Measurements from ENCODE around the gene BLOC1S5. TPM values are rescaled to one million over a fixed set of nuclear protein-coding genes. Genes with fewer than 3 reads are reported as not detected.

Gene BLOC1S5
- total and polyA plus RNA-seq, 2 of the 13 experiments (the other 11 are each of a cell fraction or from before 2014, with no cell fraction given) = 10.5 to 41.5 TPM

DNA sequence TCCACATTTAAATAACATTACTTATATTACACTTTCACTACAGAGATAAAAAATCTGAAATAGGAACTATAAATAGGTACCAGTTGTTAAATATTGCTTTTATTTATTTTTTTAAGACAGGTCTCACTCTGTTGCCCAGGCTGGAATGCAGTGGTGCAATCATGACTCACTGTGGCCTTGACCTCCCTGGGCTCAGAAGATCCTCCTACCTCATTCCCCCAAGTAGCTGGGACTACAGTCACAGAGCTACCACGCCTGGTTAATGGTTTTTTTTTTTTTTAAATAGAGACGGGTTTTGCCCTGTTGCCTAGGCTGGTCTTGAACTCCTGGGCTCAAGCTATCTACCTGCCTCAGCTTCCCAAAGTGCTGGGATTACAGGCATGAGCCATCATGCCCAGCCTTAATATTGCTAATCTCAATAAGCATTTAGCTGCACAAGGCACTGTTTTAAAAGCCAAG, 20.9 kb upstream of the BLOC1S5 start (continued):
- TF ChIP-seq, protein P1, sequence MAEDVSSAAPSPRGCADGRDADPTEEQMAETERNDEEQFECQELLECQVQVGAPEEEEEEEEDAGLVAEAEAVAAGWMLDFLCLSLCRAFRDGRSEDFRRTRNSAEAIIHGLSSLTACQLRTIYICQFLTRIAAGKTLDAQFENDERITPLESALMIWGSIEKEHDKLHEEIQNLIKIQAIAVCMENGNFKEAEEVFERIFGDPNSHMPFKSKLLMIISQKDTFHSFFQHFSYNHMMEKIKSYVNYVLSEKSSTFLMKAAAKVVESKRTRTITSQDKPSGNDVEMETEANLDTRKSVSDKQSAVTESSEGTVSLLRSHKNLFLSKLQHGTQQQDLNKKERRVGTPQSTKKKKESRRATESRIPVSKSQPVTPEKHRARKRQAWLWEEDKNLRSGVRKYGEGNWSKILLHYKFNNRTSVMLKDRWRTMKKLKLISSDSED (CRISPR knock-in tag; IDR thresholded peaks at IDR 0.05) = no peak
- TF ChIP-seq CBX1 (IDR thresholded peaks at IDR 0.05; ENCODE audit: low read depth) (peak; percentile 68), TOPORS (CRISPR knock-in tag; IDR thresholded peaks at IDR 0.05) (no peak), GTF3A (CRISPR knock-in tag; conservative IDR thresholded peaks at IDR 0.05) (no peak), HNRNPL (IDR thresholded peaks at IDR 0.05; ENCODE audit: low read depth, low read length) (no peak), RFX3 (CRISPR knock-in tag; IDR thresholded peaks at IDR 0.05) (no peak), ZBTB20 (CRISPR knock-in tag; IDR thresholded peaks at IDR 0.05; ENCODE audit: borderline replicate concordance, low read depth) (peak; percentile 71; the same call in 1 of the 2 replicates), ERF (CRISPR knock-in tag; IDR thresholded peaks at IDR 0.05) (peak; percentile 83), ZMAT3 (CRISPR knock-in tag; conservative IDR thresholded peaks at IDR 0.05) (0 out of 2 replicates have a peak, but pooled peaks have one; percentile 47), HOXD1 (CRISPR knock-in tag; IDR thresholded peaks at IDR 0.05) (no peak), CBFB (CRISPR knock-in tag; IDR thresholded peaks at IDR 0.05) (peak; percentile 85; the same call in 1 of the 2 replicates), ASH2L (IDR thresholded peaks at IDR 0.05; ENCODE audit: insufficient read length, low read depth, low read length) (peak; percentile 73), ZNF441 (CRISPR knock-in tag; IDR thresholded peaks at IDR 0.05; ENCODE audit: borderline replicate concordance) (no peak), SOX5 (CRISPR knock-in tag; IDR thresholded peaks at IDR 0.05; ENCODE audit: borderline replicate concordance) (peak; percentile 89; the same call in 1 of the 2 replicates), ZNF20 (CRISPR knock-in tag; IDR thresholded peaks at IDR 0.05) (no peak; the same call in 1 of the 2 replicates), ZNF337 (CRISPR knock-in tag; IDR thresholded peaks at IDR 0.05; ENCODE audit: borderline replicate concordance, low read depth) (no peak), ZBTB3 (CRISPR knock-in tag; IDR thresholded peaks at IDR 0.05; ENCODE audit: borderline replicate concordance, low read depth) (0 out of 2 replicates have a peak, but pooled peaks have one; percentile 28), ZNF253 (CRISPR knock-in tag; IDR thresholded peaks at IDR 0.05; ENCODE audit: borderline replicate concordance) (no peak), KLF16 (CRISPR knock-in tag; IDR thresholded peaks at IDR 0.05) (peak in 1 of 2 experiments; percentile 96; a peak in 2 of 4 replicates)
- TF ChIP-seq, protein P2, sequence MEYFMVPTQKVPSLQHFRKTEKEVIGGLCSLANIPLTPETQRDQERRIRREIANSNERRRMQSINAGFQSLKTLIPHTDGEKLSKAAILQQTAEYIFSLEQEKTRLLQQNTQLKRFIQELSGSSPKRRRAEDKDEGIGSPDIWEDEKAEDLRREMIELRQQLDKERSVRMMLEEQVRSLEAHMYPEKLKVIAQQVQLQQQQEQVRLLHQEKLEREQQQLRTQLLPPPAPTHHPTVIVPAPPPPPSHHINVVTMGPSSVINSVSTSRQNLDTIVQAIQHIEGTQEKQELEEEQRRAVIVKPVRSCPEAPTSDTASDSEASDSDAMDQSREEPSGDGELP (IDR thresholded peaks at IDR 0.05; ENCODE audit: borderline replicate concordance, low read depth) = peak; percentile 60; the same call in 1 of the 2 replicates
- TF ChIP-seq, protein P3, sequence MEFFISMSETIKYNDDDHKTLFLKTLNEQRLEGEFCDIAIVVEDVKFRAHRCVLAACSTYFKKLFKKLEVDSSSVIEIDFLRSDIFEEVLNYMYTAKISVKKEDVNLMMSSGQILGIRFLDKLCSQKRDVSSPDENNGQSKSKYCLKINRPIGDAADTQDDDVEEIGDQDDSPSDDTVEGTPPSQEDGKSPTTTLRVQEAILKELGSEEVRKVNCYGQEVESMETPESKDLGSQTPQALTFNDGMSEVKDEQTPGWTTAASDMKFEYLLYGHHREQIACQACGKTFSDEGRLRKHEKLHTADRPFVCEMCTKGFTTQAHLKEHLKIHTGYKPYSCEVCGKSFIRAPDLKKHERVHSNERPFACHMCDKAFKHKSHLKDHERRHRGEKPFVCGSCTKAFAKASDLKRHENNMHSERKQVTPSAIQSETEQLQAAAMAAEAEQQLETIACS (CRISPR knock-in tag; IDR thresholded peaks at IDR 0.05) = no peak
- TF ChIP-seq, protein P4, sequence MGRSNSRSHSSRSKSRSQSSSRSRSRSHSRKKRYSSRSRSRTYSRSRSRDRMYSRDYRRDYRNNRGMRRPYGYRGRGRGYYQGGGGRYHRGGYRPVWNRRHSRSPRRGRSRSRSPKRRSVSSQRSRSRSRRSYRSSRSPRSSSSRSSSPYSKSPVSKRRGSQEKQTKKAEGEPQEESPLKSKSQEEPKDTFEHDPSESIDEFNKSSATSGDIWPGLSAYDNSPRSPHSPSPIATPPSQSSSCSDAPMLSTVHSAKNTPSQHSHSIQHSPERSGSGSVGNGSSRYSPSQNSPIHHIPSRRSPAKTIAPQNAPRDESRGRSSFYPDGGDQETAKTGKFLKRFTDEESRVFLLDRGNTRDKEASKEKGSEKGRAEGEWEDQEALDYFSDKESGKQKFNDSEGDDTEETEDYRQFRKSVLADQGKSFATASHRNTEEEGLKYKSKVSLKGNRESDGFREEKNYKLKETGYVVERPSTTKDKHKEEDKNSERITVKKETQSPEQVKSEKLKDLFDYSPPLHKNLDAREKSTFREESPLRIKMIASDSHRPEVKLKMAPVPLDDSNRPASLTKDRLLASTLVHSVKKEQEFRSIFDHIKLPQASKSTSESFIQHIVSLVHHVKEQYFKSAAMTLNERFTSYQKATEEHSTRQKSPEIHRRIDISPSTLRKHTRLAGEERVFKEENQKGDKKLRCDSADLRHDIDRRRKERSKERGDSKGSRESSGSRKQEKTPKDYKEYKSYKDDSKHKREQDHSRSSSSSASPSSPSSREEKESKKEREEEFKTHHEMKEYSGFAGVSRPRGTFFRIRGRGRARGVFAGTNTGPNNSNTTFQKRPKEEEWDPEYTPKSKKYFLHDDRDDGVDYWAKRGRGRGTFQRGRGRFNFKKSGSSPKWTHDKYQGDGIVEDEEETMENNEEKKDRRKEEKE (IDR thresholded peaks at IDR 0.05) = no peak
- TF ChIP-seq, protein P5, sequence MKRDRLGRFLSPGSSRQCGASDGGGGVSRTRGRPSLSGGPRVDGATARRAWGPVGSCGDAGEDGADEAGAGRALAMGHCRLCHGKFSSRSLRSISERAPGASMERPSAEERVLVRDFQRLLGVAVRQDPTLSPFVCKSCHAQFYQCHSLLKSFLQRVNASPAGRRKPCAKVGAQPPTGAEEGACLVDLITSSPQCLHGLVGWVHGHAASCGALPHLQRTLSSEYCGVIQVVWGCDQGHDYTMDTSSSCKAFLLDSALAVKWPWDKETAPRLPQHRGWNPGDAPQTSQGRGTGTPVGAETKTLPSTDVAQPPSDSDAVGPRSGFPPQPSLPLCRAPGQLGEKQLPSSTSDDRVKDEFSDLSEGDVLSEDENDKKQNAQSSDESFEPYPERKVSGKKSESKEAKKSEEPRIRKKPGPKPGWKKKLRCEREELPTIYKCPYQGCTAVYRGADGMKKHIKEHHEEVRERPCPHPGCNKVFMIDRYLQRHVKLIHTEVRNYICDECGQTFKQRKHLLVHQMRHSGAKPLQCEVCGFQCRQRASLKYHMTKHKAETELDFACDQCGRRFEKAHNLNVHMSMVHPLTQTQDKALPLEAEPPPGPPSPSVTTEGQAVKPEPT (CRISPR knock-in tag; IDR thresholded peaks at IDR 0.05; ENCODE audit: low read depth) = no peak
